Measurements from ENCODE around the gene ERBB2.

DNA sequence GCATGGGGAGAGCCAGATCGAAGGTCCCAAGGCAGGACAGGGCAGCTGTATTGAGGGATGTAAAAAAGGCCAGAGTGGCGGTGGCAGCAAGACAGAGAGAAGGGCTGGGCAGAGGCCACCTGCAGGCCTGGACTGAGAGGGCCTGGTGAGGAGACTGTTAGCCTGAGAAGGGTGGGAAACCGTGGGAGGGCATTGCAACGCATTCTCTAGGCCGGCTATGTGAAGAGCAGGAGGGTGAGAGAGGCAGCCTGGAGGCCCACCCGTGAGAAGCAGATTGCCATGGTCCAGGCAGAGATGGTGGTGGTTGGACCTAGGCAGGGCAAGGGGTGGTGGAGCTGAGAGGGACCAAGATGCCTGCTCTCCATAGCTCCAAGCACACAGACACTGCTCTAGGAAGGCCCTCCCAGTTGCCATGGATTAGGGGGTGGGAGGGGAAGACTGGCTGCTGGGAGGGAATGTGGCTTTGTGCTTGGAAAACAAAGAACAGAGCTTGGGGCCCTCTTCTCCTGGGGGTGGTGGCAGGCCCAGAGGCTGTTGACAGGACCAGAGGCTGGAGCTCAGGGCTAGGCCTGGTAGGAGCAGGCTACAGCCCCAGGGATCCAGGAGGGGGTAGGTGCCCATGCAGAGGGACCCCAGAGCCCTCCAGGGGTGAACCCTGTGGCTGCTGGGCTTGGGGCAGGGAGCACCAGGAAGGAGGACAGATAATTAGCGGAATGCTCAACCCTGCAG is 47.1 kb upstream of the ERBB2 start:
- TF ChIP-seq, protein P1, sequence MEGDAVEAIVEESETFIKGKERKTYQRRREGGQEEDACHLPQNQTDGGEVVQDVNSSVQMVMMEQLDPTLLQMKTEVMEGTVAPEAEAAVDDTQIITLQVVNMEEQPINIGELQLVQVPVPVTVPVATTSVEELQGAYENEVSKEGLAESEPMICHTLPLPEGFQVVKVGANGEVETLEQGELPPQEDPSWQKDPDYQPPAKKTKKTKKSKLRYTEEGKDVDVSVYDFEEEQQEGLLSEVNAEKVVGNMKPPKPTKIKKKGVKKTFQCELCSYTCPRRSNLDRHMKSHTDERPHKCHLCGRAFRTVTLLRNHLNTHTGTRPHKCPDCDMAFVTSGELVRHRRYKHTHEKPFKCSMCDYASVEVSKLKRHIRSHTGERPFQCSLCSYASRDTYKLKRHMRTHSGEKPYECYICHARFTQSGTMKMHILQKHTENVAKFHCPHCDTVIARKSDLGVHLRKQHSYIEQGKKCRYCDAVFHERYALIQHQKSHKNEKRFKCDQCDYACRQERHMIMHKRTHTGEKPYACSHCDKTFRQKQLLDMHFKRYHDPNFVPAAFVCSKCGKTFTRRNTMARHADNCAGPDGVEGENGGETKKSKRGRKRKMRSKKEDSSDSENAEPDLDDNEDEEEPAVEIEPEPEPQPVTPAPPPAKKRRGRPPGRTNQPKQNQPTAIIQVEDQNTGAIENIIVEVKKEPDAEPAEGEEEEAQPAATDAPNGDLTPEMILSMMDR (IDR thresholded peaks at IDR 0.05), result no peak
- TF ChIP-seq POLR2A (IDR thresholded peaks at IDR 0.05), result no peak

Measured in right lobe of liver (tissue), 4 donors.